Tibial nerve (tissue), 4 donors: ENCODE results near the gene FXYD3.

ENCODE experiments used
- CTCF ChIP-seq, 5 experiments: fragments of 200-600 bp in 3 of 5; fragments of 450-650 bp in 2 of 5; sonication (generic) in 3 of 5; IDR thresholded peaks; one replicate each; pipeline ENCODE4 v1.5.1; 2016 to 2019; ENCODE audit warnings: antibody characterized with exemption in 5 of 5, mild to moderate bottlenecking in 3 of 5, moderate library complexity in 2 of 5
- EP300 ChIP-seq, 2 donors: sonication (generic); formaldehyde crosslinking; IDR thresholded peaks; one replicate each; pipeline ENCODE4 v1.6.1; 2017; ENCODE audit warnings: antibody characterized with exemption in 2 of 2, mild to moderate bottlenecking in 1 of 2
- POLR2A ChIP-seq, 2 donors: fragments of 450-650 bp; IDR thresholded peaks; one replicate each; pipeline ENCODE4 v1.6.1; 2017; ENCODE audit warnings: antibody characterized with exemption in 2 of 2, mild to moderate bottlenecking in 2 of 2, moderate library complexity in 2 of 2

- TF ChIP-seq CTCF (IDR thresholded peaks at IDR 0.05), result peak in 3 of 5 experiments; percentile 74 to 87 (median 77)
- no peak for TF ChIP-seq EP300 (IDR thresholded peaks at IDR 0.05)
- no peak for TF ChIP-seq POLR2A (IDR thresholded peaks at IDR 0.05)
Observed at GRCh38 chr19:35142606-35143230, 27.1 kb downstream of the FXYD3 start.
